ENCODE measurements around the gene HMGA1. TPM values are rescaled to one million over a fixed set of nuclear protein-coding genes. Genes with fewer than 3 reads are reported as not detected.
A peak's percentile ranks its signal among the peaks of the same experiment; 100 is the strongest.

The HMGA1 gene
- total and polyA plus RNA-seq, 12 donors: 14.2 to 54.9 (median 40.9) TPM

GRCh38 chr6:34246563-34247391 is 10.1 kb downstream of the HMGA1 start:
- H3K27me3 ChIP-seq: no peaks in the 10 kb centered on the region
- no peaks in the 10 kb centered on the region for H3K9me3 ChIP-seq
- ATAC-seq (no peak), DNase-seq (peak in 1 of 2 donors; percentile 51)
- H3K4me3 ChIP-seq: no peak overlapping the region
- no peak overlapping the region for H3K27ac ChIP-seq
- 78 to 80% methylated on average over 8 of the region's 8 CpGs for WGBS, 2 donors
- peaks cover 0 to 16% (median 0%) of the 10 kb centered on the region in 9 donors for H3K36me3 ChIP-seq
- peaks cover 12 to 57% (median 30%) of the 10 kb centered on the region in 9 donors for H3K4me1 ChIP-seq
- TF ChIP-seq, protein P1, sequence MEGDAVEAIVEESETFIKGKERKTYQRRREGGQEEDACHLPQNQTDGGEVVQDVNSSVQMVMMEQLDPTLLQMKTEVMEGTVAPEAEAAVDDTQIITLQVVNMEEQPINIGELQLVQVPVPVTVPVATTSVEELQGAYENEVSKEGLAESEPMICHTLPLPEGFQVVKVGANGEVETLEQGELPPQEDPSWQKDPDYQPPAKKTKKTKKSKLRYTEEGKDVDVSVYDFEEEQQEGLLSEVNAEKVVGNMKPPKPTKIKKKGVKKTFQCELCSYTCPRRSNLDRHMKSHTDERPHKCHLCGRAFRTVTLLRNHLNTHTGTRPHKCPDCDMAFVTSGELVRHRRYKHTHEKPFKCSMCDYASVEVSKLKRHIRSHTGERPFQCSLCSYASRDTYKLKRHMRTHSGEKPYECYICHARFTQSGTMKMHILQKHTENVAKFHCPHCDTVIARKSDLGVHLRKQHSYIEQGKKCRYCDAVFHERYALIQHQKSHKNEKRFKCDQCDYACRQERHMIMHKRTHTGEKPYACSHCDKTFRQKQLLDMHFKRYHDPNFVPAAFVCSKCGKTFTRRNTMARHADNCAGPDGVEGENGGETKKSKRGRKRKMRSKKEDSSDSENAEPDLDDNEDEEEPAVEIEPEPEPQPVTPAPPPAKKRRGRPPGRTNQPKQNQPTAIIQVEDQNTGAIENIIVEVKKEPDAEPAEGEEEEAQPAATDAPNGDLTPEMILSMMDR (IDR thresholded peaks at IDR 0.05): peak in 7 of 9 donors; percentile 32 to 58 (median 43)
- intact Hi-C loops (cut with DNase I): loop anchor here in 9 of 10 donors (5.0 kb wide), 6 partner anchors 44 to 361 kb away; partner anchors contain the start of gene NUDT3 (in 3 of the 9)

- 83 to 94% methylated on average over 6 of the region's 6 CpGs for WGBS, 2 donors
- intact Hi-C loops (cut with DNase I): loop anchor here (2.0 to 5.0 kb wide), 10 partner anchors 23 to 360 kb away; partner anchors contain the start of gene NUDT3 (in 5 of the 10)
- no peak for ATAC-seq
Observed at GRCh38 chr6:34247481-34248197, 11.0 kb downstream of the HMGA1 start.

GRCh38 chr6:34248198-34248726 is 11.6 kb downstream of the HMGA1 start:
- DNase-seq (peak; percentile 65 to 67), ATAC-seq (peak; percentile 29 to 61 (median 46))
- Histone ChIP-seq H3K27me3 (no peaks in the 10 kb centered on the region), H3K4me1 (peaks cover 12 to 45% (median 30%) of the 10 kb centered on the region in 9 donors), H3K27ac (peak overlapping the region; percentile 33 to 98 (median 95)), H3K4me3 (peak overlapping the region; percentile 60 to 96 (median 86)), H3K9me3 (no peaks in the 10 kb centered on the region), H3K36me3 (peaks cover 0 to 6% (median 0%) of the 10 kb centered on the region in 9 donors)
- TF ChIP-seq, protein P1 (IDR thresholded peaks at IDR 0.05): no peak
- intact Hi-C loops (cut with DNase I): loop anchor here (2.0 to 5.0 kb wide), 10 partner anchors 23 to 359 kb away; partner anchors contain the start of gene NUDT3 (in 5 of the 10)
- WGBS, 2 donors: 8 to 10% methylated on average over 17 of the region's 17 CpGs

More at GRCh38 chr6:34247481-34248197, 11.0 kb downstream of the HMGA1 start:
- TF ChIP-seq, protein P1 (IDR thresholded peaks at IDR 0.05): no peak
- Histone ChIP-seq H3K9me3 (no peaks in the 10 kb centered on the region), H3K27ac (peak overlapping the region in 9 of 10 donors; percentile 93 to 98 (median 95)), H3K4me3 (peak overlapping the region in 7 of 10 donors; percentile 60 to 96 (median 88)), H3K4me1 (peaks cover 12 to 52% (median 30%) of the 10 kb centered on the region in 9 donors), H3K36me3 (peaks cover 0 to 7% (median 0%) of the 10 kb centered on the region in 9 donors), H3K27me3 (no peaks in the 10 kb centered on the region)
- no peak for DNase-seq

Data from heart right ventricle (tissue), 16 donors.